AG20443 (cell line): ENCODE measurements around the gene ALDH1B1.
"Not testable (repeated sequence)": the region's sequence is repeated elsewhere in the genome, so short reads cannot be mapped to it uniquely, and the experiment has no call there.

ENCODE experiments used
- DNase-seq: peaks from one replicate; pipeline ENCODE4 v3.0.0; 2012; ENCODE audit warnings: low spot score, mixed read lengths

The ALDH1B1 gene

DNA sequence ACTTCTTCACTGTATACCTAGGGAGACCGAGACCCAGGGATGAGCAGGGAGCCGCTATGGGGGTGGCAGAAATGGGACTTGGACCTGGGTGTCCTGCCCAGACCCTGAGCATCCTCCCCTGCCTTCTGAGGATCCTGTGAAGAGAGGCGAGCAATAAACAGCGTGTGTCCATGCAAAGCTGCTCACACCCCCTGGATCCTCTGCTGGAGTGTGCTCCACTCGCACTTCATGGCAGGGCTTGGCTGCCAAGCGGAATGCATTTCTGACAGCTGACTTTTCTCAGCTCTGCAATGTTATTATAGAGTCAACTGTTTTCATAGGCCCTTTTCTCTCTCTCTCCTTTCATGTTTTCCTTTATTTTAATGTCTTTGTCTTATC is 31.0 kb upstream of the ALDH1B1 start:
- DNase-seq: no peak

DNA sequence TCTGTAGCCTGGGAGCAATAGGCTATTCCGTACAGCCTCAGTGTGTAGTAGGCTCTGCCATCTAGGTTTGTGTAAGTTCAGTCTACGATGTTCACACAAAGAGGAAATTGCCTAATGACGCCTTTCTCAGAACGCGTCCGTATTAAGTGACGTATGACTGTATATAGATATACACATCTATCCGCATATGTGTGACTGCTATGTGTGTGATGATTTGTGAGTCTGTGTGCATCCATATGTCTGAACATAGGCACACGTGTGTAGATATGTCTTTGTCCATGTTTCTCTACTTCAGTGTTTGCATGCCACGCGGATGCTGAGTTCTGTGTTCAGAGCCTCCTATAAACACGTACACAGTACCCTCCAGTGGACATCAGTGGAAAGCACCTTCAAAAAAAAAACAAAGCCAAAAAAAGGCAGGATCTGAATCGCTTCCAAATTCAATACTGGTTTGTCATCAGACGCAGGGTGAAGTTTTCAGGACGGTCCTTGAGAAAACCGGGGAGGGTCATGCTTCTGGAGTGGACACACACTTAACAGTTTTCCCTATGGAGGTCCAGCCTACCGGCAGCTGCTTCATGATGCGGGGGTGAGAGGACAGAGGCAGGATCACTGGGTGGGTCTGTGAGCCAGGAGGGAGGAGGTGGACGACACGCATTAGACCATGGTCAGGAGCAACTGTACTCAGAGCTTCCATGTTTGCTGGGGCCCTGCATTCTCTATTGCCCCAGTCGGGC is 29.5 kb upstream of the ALDH1B1 start:
- DNase-seq: peak; percentile 82

DNA sequence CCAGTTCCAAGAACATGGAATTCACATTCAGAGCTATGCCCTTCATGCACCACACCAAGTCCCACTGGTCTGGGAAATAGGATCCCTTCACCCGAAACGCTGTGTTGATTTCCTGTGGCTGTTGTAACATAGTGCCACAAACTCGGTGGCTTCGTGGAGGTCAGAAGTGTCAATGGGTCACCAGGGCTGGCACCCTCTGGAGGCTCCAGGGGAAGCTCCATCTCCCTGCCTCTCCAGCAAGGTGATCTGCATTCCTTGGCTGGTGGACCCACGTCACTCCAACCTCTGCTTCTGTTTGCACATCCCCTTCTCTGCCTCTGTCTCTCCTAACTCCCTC is 28.9 kb upstream of the ALDH1B1 start:
- no peak for DNase-seq

DNA sequence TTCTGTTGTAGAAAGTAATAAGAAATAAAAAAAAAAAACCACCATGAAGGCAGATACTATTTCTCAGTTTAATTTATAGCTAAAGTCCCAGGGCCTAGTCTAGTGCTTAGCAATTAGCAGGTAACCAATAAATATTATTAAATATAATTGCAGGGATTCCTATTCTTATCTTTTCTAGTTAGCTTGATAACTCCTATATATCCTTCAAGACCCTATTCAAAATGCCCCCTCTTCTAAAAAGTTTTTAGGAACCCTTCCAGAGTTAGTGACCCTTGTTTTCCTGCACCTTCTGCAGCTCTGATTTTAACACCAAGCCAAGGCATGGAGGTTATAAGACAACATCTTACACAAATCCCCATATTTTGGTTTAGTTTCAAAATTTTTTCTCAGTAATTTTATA is 24.6 kb upstream of the ALDH1B1 start:
- no peak for DNase-seq

DNA sequence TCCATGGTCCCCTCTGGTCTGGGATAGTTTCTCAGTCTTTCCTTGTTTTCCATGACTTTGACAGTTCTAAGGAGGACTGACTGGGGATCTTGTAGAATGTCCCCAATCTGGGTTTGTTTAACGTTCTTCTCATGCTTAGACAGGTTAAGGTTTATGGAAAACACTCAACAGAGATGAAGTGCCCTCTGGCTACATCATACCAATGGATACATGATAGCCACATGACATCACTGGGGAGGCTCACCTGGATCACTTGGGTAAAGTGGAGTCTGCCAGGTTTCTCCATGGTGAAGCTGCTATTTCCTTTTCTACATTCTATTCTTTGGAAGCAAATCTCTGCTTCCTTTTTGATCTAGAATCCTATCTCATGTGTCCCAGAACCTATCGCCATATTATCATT is 23.8 kb upstream of the ALDH1B1 start:
- no peak for DNase-seq

DNA sequence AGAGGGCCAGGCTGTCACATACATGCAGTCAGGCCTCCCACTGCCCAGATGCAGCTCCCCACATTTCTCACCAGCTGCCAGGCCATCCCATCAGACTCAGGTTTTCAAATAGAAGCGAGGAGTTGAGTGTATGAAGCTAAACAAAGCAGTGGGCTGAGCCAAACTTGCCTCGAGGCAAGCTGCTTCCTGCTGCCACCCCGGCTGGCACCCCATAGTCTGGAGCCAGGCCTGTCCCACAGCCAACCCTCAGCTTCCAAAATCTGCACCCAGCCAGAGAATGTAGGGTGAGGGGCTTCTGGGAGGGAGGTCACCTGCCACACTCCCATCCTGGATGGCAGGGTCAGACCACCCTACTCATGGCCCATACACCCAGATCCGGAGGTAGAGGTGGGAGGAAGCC is 22.3 kb upstream of the ALDH1B1 start:
- no peak for DNase-seq

DNA sequence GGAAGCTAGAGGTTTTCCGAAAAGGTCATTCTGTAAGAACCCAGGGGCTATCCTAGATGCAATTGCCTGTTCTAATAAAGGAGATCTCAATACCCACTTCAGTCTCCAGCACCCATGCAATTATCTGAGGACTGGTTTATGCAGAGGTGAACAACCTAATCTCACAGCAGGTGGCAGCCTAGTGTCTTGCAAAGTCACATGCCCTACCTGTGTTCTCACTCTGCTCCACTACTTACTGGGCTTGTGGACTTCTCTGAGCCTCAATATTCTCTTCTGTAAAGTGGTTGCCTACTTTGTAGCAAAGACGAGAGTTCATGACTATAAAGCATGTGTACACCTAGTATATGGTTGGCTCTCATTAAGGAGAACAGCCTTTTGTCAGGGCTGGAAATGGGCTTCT is 21.0 kb upstream of the ALDH1B1 start:
- DNase-seq: peak; percentile 44

DNA sequence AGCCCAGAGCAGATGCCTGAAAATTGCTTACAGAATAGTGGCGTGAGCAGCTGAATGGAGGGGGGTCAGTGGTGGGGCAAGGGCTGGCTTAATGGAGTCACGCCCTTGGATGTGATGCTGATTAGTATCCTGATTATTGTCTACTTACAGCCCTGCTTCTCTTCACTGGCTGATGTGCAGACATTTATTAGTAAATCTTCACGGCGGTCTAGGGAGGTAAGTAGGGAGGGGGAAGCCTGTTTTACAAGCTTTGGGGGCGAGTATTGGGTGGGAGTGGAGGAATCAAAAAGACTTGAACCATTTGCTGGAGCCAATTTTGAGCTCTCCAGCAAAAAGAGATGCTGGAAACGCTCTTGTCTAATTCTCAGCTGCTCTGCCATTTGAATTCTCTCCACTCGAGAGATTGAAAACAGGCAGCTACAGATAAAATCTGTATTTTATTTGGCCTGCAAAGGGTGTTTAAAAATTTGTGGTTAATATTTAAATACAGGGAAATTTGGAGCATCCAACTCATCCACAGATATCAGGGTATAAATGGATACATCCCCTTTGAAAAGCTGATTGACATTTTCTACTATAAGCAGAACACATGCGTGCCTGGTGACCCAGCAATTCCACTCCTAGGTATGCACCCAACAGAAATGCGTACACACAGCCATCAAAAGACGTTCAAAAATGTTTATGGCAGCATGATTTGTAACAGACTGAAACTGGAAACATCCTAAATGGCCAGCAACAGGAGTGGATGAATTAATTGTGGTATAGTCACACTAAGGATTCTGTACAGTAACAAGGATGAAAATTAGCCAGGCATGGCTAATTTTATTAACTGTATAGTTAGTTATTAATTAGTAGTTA is 19.5 kb upstream of the ALDH1B1 start:
- DNase-seq: no peak

DNA sequence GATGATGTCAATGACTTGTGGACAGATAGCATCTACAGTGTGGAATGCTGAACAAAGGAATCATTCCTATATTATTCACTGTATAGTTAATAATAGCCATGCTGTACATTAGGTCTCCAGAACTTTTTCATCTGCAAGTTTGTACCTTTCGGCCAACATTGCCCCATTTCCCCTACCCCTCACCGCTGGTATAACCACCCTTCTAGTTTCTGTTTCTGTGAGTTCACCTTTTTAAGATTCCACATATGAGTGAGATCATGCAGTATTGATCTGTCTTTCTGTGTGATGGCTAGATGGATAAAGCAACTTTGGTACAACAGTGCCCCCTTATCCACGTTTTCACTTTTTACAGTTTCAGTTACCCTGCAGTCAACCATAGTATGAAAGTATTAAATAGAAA is 18.8 kb upstream of the ALDH1B1 start:
- DNase-seq: no peak

DNA sequence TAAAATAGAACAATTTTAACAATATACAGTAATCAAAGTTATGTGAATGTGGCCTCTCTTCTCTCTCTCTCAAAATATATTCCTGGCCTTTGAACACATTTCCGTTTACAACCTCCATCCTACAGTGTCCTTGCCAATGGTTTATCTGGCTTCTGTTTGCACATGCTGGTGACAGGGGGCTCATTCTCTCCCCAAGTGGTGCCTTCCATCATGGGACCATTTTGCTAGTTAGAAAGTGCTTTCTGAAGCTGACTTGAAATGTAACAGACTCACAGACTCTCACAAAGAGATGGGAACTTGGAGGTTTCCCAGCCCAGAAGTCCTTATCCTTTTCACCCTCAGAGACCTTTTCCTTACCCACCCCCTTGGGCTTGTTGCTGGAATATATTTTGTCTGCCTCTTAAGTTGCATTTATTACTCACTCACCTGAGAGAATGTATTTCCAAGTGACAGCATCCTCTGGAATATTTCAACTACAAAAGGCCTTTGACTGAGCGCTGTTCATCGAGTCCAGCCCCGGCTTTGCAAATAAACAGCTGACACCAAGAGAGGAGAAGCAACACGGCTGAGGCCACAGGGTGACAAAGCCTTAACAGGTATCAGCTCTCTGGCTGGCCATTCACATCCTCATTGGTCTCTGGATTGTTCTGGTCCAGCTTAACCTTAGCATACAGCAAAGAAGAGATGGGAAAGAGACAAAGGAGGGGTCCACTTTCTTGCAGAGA is 17.5 kb upstream of the ALDH1B1 start:
- no peak for DNase-seq

DNA sequence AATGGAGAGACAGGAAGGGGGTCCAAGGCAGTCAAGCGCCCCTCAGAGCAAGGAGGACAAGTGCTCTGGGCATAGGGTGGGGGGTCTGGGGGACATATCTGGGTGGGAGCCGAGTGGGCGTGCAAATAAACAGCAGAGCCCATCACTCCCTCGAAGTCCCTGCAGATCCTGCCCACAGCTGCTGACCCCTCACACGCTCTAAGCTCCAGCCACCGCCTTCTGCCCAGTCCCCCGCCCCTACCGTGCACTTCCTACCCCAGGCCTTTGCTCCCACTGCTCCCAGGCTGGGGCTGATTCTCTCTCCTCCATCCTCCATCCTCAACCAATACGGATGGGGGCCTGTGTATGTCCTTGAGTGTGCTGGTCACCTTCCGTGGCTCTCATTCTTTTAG is 16.9 kb upstream of the ALDH1B1 start:
- DNase-seq: no peak

DNA sequence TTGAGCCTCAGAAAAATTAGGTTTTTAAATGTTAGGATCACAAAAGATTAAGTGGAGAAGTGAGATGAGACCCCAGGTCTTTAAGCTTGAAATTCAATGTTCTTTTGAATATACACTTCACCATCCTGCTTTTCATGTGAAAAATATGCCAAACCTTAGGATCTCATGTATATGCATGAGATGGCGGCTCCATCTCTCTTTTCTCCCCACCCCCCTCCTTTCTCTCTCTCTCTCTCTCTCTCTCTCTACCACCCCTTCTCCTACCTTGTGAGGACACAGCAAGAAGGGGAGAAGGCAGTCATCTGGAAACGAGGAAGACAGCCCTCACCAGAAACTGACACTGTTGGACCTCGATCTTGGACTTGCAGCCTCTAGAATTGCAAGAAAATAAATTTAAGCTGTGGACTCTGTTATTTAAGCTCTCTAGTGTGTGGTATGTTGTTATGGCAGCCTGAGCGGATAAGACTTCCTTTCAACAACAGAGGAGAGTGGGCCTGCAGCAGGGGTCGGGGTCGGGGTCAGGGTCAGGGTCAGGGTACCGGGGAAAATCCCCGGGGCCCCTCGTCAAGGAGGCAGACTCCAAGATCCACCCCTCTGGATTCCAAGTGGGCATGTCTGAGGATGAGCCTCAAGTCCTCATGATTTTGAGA is 16.4 kb upstream of the ALDH1B1 start:
- DNase-seq: no peak

DNA sequence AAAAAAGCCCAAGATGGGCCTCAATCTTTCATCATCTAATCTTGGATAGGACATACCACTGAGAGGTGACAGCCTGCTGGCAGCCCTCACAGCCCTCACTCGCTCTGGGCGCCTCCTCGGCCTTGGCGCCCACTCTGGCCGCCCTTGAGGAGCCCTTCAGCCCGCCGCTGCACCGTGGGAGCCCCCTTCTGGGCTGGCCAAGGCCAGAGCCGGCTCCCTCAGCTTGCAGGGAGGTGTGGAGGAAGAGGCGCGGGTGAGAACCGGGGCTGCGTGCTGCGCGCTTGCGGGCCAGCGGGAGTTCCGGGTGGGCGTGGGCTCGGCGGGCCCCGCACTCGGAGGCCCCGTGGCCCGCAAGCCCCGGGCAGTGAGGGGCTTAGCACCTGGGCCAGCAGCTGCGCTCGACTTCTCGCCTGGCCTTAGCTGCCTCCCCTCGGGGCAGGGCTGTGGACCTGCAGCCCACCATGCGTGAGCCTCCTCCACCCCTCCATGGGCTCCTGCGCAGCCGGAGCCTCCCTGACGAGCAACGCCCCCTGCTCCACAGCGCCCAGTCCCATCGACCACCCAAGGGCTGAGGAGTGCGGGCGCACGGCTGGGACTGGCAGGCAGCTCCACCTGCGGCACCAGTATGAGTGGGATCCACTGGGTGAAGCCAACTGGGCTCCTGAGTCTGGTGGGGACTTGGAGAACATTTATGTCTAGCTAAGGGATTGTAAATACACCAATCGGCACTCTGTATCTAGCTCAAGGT is 15.0 kb upstream of the ALDH1B1 start:
- DNase-seq: not testable (repeated sequence)

DNA sequence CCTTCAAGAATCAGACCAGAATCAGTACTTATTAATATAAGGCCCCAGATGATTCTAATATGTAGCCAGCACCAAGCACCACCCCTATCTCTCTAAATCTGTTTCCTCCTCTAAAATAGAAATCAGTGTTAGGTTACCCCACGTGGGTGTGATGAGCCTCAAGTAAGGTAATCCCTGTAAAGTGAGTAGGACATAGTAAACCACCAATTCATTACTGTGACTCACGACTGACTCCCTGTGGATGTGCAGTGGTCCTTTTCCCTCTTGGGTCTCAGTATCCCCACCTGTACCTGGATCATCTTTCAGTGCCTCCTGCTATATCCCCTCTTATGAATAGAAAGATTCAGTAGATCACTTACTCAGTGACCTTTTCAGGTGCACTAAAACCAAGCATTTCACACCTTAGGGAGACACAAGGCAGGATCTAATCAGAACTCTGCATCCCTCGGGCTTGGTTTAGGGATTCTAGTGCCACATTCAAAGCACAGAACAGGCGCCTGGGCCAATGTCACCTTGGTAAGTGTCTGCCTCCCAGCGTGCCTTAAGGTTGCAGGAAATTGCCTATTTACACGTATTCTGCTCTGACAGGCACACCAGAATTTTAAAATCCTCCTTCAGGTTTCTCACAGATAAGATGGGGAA is 12.2 kb upstream of the ALDH1B1 start:
- no peak for DNase-seq

DNA sequence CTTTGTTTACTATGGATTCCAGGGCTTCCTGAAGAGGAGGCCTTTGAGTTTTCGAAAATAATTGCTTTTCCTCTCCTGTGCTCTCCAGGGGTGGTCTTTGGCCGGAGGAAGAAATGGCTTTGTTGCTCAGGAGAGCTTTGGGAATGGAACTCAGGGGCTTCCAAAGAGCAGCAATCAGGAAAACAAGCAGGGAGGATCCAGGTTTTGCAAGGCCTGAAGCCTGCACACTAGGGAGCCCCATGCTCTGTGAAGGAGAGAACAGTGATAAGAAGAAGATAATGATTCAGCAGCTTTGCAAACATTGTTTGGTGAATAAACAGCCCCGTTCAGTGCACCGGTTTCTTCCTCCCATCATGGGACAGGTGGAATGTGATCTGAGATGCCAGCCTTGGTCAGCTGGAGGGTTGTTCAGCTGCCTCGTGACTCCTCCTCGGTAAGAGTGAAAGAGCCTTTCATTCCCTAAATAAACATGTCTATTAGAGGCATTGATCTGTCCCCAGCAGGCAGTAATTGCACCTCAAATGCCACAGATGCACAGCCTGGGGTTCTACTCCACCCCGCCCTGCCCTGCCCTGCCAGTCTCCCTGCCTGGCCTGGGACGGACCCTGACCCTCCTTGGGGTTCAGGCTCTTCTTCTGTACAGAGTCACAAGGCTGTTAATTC is 11.5 kb upstream of the ALDH1B1 start:
- no peak for DNase-seq

DNA sequence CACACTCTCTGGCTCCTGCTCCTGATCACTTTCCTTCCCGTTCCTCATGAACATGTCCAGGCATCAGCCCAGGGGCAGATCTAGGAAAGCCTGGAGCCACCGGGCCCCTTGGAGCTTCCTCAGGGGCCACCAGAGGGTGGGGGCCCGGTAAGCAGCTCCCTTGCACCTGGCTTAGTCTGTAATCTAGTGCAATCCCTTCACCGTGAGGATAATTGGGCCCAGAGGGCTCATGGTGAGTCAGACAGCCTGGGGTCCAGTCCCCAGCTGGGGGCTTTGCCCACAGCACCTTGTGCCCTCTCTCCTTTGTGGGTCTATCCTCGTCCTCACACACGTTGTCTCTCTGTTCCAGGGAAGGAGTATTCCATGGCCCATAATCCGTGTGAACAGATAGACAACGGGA is 10.4 kb upstream of the ALDH1B1 start:
- no peak for DNase-seq

DNA sequence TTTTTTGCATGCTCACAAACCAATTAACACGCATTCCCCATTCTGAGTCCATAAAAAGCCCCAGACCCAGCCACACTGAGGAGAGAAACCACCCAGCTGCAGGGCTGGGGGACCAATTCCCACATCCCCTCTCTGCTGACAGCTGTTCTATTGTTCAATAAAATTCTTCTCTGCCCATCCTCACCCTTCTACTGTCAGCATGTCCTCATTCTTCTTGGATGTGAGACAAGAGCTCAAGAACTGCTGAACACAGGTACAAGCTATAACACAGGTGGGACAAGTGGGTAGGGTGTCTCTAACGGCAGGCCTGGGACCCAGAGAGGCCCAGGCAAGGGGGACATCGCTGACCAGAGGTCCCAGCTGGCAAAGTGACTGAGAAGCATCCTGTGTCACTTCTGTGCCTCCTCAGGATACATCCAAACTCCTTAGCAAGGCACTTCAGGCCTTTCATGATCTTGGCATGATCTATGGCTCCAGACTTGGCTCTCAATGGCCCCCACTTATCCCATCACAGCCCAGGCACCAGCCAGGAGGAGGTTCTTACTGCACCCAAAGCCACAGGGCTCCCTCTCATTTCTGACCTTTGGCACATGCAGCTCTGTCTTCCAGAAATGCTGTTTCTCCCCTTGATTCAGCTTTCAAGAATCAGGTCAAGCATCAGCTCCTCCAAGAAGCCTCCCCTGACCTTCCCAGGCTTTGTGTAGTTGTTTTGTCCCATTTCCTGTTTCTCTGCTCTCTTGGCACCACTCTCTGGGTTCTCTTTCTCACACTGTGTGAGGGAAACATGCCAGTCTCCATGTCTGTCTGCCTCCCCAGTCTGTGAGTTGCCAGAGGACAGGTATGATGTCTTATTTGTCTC is 7.3 kb upstream of the ALDH1B1 start:
- no peak for DNase-seq

DNA sequence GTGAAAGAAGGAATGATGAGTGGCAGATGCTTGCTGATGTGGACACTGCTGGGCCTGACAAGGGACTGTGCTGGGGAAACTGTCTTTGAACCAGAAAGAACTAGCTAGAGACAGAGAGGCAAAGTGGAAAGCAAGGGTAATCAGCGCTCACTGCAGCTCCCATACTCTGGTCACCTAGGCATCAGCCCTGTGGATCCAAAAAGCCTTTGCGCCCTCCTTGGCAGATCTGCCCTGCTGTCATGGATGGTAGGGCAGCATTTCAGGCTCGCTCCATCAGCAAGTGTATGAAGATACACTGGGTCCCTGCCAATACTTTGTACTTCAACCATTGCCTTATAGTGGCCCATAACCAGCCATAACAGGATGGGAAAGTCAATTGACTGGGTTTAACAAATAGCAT is 6.6 kb upstream of the ALDH1B1 start:
- DNase-seq: no peak

DNA sequence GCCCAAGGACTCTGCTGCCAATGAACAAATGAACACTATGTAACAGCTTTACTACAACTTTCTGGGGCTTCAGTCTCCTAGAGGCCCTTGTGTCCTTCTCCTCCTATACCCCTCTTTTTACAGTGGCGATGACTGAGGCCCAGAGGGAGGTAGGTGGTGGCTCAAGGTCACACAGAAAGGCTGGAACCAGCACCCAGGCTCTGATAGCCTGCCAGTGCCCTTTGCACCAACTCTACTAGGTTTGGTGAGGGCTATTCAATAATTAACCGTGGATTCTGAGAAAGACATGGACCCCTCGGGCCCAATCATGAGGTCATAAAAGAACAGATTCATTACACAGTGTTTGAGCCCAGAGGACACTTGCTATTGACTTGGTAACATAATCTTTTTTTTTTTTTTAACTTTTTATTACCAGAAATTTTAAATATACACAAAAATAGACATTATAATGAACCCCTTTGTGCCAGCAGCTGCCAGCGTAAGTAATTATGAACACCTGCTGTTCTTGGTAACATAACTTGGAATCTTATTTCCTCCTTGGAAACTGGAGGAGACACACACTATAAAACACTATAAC is 6.1 kb upstream of the ALDH1B1 start:
- no peak for DNase-seq
